Upper lobe of right lung (tissue), 1 donor: Measurements from ENCODE around the gene PCDHB13. TPM values are rescaled to one million over a fixed set of nuclear protein-coding genes. Genes with fewer than 3 reads are reported as not detected.
"Not testable (repeated sequence)": the region's sequence is repeated elsewhere in the genome, so short reads cannot be mapped to it uniquely, and the experiment has no call there.

ENCODE experiments used
- ATAC-seq: fragments of 200-7000 bp; cut with Tn5 transposase; one replicate; pipeline ENCODE4 v1.9.1; 2020; ENCODE audit warnings: mild to moderate bottlenecking, moderate library complexity
- DNase-seq: peaks from one replicate; pipeline ENCODE4 v3.0.0-alpha.2; 2020
- H3K27ac ChIP-seq: fragments of 200-600 bp; one replicate; pipeline ENCODE4 v1.8.0; 2022
- H3K27me3 ChIP-seq: fragments of 200-600 bp; one replicate; pipeline ENCODE4 v1.8.0; 2022; ENCODE audit warnings: mild to moderate bottlenecking
- H3K36me3 ChIP-seq: fragments of 200-600 bp; one replicate; pipeline ENCODE4 v1.8.0; 2022
- H3K4me1 ChIP-seq: fragments of 200-600 bp; one replicate; pipeline ENCODE4 v1.8.0; 2022
- H3K4me3 ChIP-seq: fragments of 200-600 bp; one replicate; pipeline ENCODE4 v1.8.0; 2022; ENCODE audit warnings: mild to moderate bottlenecking
- H3K9me3 ChIP-seq: fragments of 200-600 bp; one replicate; pipeline ENCODE4 v1.8.0; 2022
- CTCF ChIP-seq: fragments of 200-600 bp; IDR thresholded peaks from one replicate; pipeline ENCODE4 v1.8.0; 2022; ENCODE audit warnings: antibody characterized with exemption
- intact Hi-C: fragments of 100-400 bp; cut with DNase I; formaldehyde crosslinking; loops from one replicate; pipeline ENCODE4 v1.11.0; 2022
- total RNA-seq: library from RNA; stranded (reverse); fragmentation: NEBNext Ultra II Directional; extraction: Animal tissue kit (Norgen Biotek cat#: 25700); gene quantifications from one replicate; pipeline ENCODE4 v1.2.1, GENCODE V29; 2021
- donor health status: DM: no; HTN: yes; CAD: no; lungs with severe emphysema.

PCDHB13 gene
- total RNA-seq, 1 donor from 2014 or later: 3.2 TPM

GRCh38 chr5:141196363-141196762, 17.4 kb upstream of the PCDHB13 start:
- H3K27ac ChIP-seq: no peak overlapping the region
- TF ChIP-seq CTCF: no peak
- peaks cover 38% of the 10 kb centered on the region for H3K9me3 ChIP-seq
- ATAC-seq (no peak), DNase-seq (no peak)
- no peaks in the 10 kb centered on the region for H3K27me3 ChIP-seq
- no peaks in the 10 kb centered on the region for H3K4me1 ChIP-seq
- no peak overlapping the region for H3K4me3 ChIP-seq
- no peaks in the 10 kb centered on the region for H3K36me3 ChIP-seq
- intact Hi-C loops: no loop called here

- Histone ChIP-seq H3K4me3 (peak within 1 kb of the TSS; percentile 0), H3K27me3 (no peaks in the 10 kb centered on the region), H3K9me3 (peaks cover 25% of the 10 kb centered on the region), H3K36me3 (no peaks in the 10 kb centered on the region), H3K27ac (no peak within 1 kb of the TSS), H3K4me1 (no peaks in the 10 kb centered on the region)
- no peak for DNase-seq
- intact Hi-C loops: no loop called here
- peak; percentile 7 for TF ChIP-seq CTCF
- ATAC-seq: no peak
Observed at GRCh38 chr5:141199359-141200235, 14.1 kb upstream of the PCDHB13 start, which contains the start of gene PCDHB11. PCDHB11 (plus strand) TSS chr5:141199627; CDS start chr5:141199775, 148 bp downstream.

GRCh38 chr5:141201126-141201525, 12.6 kb upstream of the PCDHB13 start:
- H3K9me3 ChIP-seq: peaks cover 21% of the 10 kb centered on the region
- DNase-seq, H3K27me3 ChIP-seq, H3K36me3 ChIP-seq, H3K4me1 ChIP-seq, H3K27ac ChIP-seq, ATAC-seq, H3K4me3 ChIP-seq, intact Hi-C loops: not testable (repeated sequence)

GRCh38 chr5:141201646-141202045, 12.1 kb upstream of the PCDHB13 start:
- DNase-seq, H3K27ac ChIP-seq, H3K4me3 ChIP-seq, ATAC-seq, H3K4me1 ChIP-seq, H3K36me3 ChIP-seq, H3K27me3 ChIP-seq, intact Hi-C loops: not testable (repeated sequence)
- H3K9me3 ChIP-seq: peaks cover 16% of the 10 kb centered on the region

- TF ChIP-seq CTCF: peak; percentile 22
- Histone ChIP-seq H3K27ac (no peak within 1 kb of the TSS), H3K4me3 (peak within 1 kb of the TSS; percentile 12), H3K9me3 (peaks cover 5% of the 10 kb centered on the region), H3K4me1 (no peaks in the 10 kb centered on the region), H3K36me3 (no peaks in the 10 kb centered on the region), H3K27me3 (no peaks in the 10 kb centered on the region)
- intact Hi-C loops: no loop called here
- DNase-seq: no peak
- ATAC-seq: no peak
Observed at GRCh38 chr5:141208478-141208877, 5.2 kb upstream of the PCDHB13 start, which contains the start of gene PCDHB12. PCDHB12 (plus strand) TSS chr5:141208719; CDS start chr5:141208908, 189 bp downstream.

GRCh38 chr5:141210281-141210680, 3.4 kb upstream of the PCDHB13 start:
- H3K36me3 ChIP-seq, DNase-seq, H3K9me3 ChIP-seq, intact Hi-C loops, ATAC-seq, H3K4me1 ChIP-seq, H3K4me3 ChIP-seq, H3K27ac ChIP-seq, H3K27me3 ChIP-seq: not testable (repeated sequence)

GRCh38 chr5:141210849-141211248, 2.9 kb upstream of the PCDHB13 start:
- DNase-seq, intact Hi-C loops, H3K27ac ChIP-seq, H3K27me3 ChIP-seq, H3K4me3 ChIP-seq, H3K9me3 ChIP-seq, H3K36me3 ChIP-seq, H3K4me1 ChIP-seq, ATAC-seq: not testable (repeated sequence)

- ATAC-seq, H3K4me1 ChIP-seq, H3K9me3 ChIP-seq, H3K27me3 ChIP-seq, DNase-seq, H3K4me3 ChIP-seq, intact Hi-C loops, H3K36me3 ChIP-seq, H3K27ac ChIP-seq: not testable (repeated sequence)
Observed at GRCh38 chr5:141214583-141214982, 864 bp downstream of the PCDHB13 start.

GRCh38 chr5:141215504-141215903, 1.8 kb downstream of the PCDHB13 start:
- H3K27me3 ChIP-seq, H3K36me3 ChIP-seq, intact Hi-C loops, H3K4me1 ChIP-seq, H3K4me3 ChIP-seq, DNase-seq, H3K27ac ChIP-seq, ATAC-seq: not testable (repeated sequence)
- H3K9me3 ChIP-seq: peaks cover 14% of the 10 kb centered on the region

GRCh38 chr5:141216035-141216434, 2.3 kb downstream of the PCDHB13 start:
- H3K4me1 ChIP-seq, H3K36me3 ChIP-seq, ATAC-seq, DNase-seq, H3K27ac ChIP-seq, H3K4me3 ChIP-seq, H3K27me3 ChIP-seq, intact Hi-C loops: not testable (repeated sequence)
- peaks cover 12% of the 10 kb centered on the region for H3K9me3 ChIP-seq
